Measurements from ENCODE around the gene ZNF12.
"Not testable (repeated sequence)": the region's sequence is repeated elsewhere in the genome, so short reads cannot be mapped to it uniquely, and the experiment has no call there.

Gene ZNF12

GRCh38 chr7:6691103-6691502 is 15.6 kb downstream of the ZNF12 start:
- no peak for DNase-seq

- DNase-seq, result no peak
Measured at GRCh38 chr7:6680146-6680545, 26.6 kb downstream of the ZNF12 start.

- no peak for DNase-seq
Measured at GRCh38 chr7:6675807-6676405, 30.8 kb downstream of the ZNF12 start.

GRCh38 chr7:6670851-6671250 is 35.9 kb downstream of the ZNF12 start:
- DNase-seq, result not testable (repeated sequence)

- DNase-seq, result no peak
Measured at GRCh38 chr7:6658618-6659345, 48.0 kb downstream of the ZNF12 start.

- DNase-seq, result no peak
Measured at GRCh38 chr7:6656413-6656812, 50.3 kb downstream of the ZNF12 start.

GRCh38 chr7:6655636-6656385 is 50.9 kb downstream of the ZNF12 start:
- DNase-seq, result no peak

GRCh38 chr7:6654842-6655610 is 51.7 kb downstream of the ZNF12 start:
- DNase-seq, result no peak

- no peak for DNase-seq
Measured at GRCh38 chr7:6654113-6654841, 52.5 kb downstream of the ZNF12 start.

GRCh38 chr7:6653071-6654003 is 53.4 kb downstream of the ZNF12 start:
- no peak for DNase-seq

- DNase-seq, result no peak
Measured at GRCh38 chr7:6652446-6653011, 54.2 kb downstream of the ZNF12 start.

- DNase-seq, result no peak
Measured at GRCh38 chr7:6651851-6652445, 54.8 kb downstream of the ZNF12 start.

- DNase-seq, result no peak
Measured at GRCh38 chr7:6650521-6651011, 56.2 kb downstream of the ZNF12 start.

- DNase-seq, result no peak
Measured at GRCh38 chr7:6650086-6650485, 56.7 kb downstream of the ZNF12 start.

GRCh38 chr7:6649241-6649961 is 57.3 kb downstream of the ZNF12 start:
- DNase-seq, result no peak

GRCh38 chr7:6648815-6649104 is 58.0 kb downstream of the ZNF12 start:
- DNase-seq, result no peak

GRCh38 chr7:6648066-6648814 is 58.5 kb downstream of the ZNF12 start:
- no peak for DNase-seq

- no peak for DNase-seq
Measured at GRCh38 chr7:6647541-6647940, 59.2 kb downstream of the ZNF12 start.

- no peak for DNase-seq
Measured at GRCh38 chr7:6647080-6647479, 59.7 kb downstream of the ZNF12 start.

All from SIG-M5 (cell line).